Measurements from ENCODE around the gene MAFG. TPM values are rescaled to one million over a fixed set of nuclear protein-coding genes. Genes with fewer than 3 reads are reported as not detected.

MAFG gene
- total RNA-seq, 4 donors from 2014 or later, result 37.1 to 65.5 (median 51.9) TPM

GRCh38 chr17:81934850-81935708 is 7.5 kb upstream of the MAFG start:
- DNase-seq, result no peak
- no peak for ATAC-seq

DNA sequence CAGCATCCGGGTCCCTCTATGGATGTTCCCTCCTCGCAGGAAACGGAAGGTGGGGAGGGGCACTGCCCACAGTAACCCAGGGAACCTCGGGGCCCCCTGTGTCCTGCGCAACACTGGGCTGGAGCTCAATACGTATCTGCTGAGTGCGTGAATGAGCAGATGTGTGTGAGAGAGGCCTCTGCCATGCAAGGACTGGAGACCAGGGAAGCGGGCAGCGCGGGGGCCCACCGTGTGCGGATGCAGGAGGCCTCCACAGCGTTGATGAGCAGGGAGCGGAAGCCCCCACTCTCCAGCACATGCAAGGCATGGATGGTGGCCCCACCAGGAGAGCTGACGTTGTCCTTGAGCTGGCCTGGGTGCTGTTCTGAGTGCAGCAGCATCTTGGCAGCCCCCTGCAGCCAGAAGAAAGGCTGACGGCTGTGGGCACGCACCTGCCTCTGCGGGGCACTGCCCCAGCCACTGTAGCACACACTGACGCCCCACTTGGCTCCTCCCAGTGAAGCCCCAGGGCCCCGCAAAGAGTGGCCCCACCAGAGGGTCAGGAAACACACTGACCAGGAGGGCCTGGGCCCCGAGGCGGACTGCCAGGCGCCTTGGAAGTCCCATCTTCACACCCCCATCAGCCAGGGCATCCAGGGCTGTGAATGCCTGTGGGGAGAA is 6.7 kb upstream of the MAFG start:
- ATAC-seq (no peak), DNase-seq (no peak)
- Histone ChIP-seq H3K27me3 (no peaks in the 10 kb centered on the region), H3K4me1 (peaks cover 20 to 22% of the 10 kb centered on the region in 2 donors), H3K4me3 (no peak overlapping the region), H3K27ac (no peak overlapping the region), H3K36me3 (no peaks in the 10 kb centered on the region), H3K9me3 (no peaks in the 10 kb centered on the region)
- TF ChIP-seq CTCF (IDR thresholded peaks at IDR 0.05 in 4 of 5, conservative IDR thresholded peaks at IDR 0.05 in 1 of 5) (no peak), POLR2A (IDR thresholded peaks at IDR 0.05) (no peak)
- intact Hi-C loops (cut with DNase I; ENCODE audit: low total_unique reads), result no loop called here
- in situ Hi-C loops (cut with MboI; ENCODE audit: low sequenced_read_pairs in 4 of 4), result no loop called here

More at GRCh38 chr17:81934850-81935708, 7.5 kb upstream of the MAFG start:
- in situ Hi-C loops (cut with MboI; ENCODE audit: low sequenced_read_pairs in 4 of 4) (no loop called here), intact Hi-C loops (cut with DNase I; ENCODE audit: low total_unique reads) (loop anchor here (5.0 kb wide), 1 partner anchor 362 kb away; no protein-coding TSS in a partner anchor)
- H3K27me3 ChIP-seq, result no peaks in the 10 kb centered on the region
- H3K27ac ChIP-seq, result no peak overlapping the region
- no peaks in the 10 kb centered on the region for H3K36me3 ChIP-seq
- no peak overlapping the region for H3K4me3 ChIP-seq
- peaks cover 28% of the 10 kb centered on the region in 2 donors for H3K4me1 ChIP-seq
- no peaks in the 10 kb centered on the region for H3K9me3 ChIP-seq
- TF ChIP-seq POLR2A (IDR thresholded peaks at IDR 0.05), result no peak
- no peak for TF ChIP-seq CTCF (IDR thresholded peaks at IDR 0.05 in 4 of 5, conservative IDR thresholded peaks at IDR 0.05 in 1 of 5)

- in situ Hi-C loops (cut with MboI; ENCODE audit: low sequenced_read_pairs in 4 of 4), result no loop called here
- ATAC-seq, result no peak
- intact Hi-C loops (cut with DNase I; ENCODE audit: low total_unique reads), result no loop called here
- H3K36me3 ChIP-seq, result no peaks in the 10 kb centered on the region
- no peak overlapping the region for H3K27ac ChIP-seq
- no peak overlapping the region for H3K4me3 ChIP-seq
- H3K4me1 ChIP-seq, result peaks cover 15 to 18% of the 10 kb centered on the region in 2 donors
- TF ChIP-seq POLR2A (IDR thresholded peaks at IDR 0.05) (no peak), CTCF (IDR thresholded peaks at IDR 0.05 in 4 of 5, conservative IDR thresholded peaks at IDR 0.05 in 1 of 5) (no peak)
- DNase-seq, result no peak
- no peaks in the 10 kb centered on the region for H3K9me3 ChIP-seq
- H3K27me3 ChIP-seq, result peaks cover 0 to under 1% (median 0%) of the 10 kb centered on the region in 3 donors
Measured at GRCh38 chr17:81933178-81933699, 5.7 kb upstream of the MAFG start.

DNA sequence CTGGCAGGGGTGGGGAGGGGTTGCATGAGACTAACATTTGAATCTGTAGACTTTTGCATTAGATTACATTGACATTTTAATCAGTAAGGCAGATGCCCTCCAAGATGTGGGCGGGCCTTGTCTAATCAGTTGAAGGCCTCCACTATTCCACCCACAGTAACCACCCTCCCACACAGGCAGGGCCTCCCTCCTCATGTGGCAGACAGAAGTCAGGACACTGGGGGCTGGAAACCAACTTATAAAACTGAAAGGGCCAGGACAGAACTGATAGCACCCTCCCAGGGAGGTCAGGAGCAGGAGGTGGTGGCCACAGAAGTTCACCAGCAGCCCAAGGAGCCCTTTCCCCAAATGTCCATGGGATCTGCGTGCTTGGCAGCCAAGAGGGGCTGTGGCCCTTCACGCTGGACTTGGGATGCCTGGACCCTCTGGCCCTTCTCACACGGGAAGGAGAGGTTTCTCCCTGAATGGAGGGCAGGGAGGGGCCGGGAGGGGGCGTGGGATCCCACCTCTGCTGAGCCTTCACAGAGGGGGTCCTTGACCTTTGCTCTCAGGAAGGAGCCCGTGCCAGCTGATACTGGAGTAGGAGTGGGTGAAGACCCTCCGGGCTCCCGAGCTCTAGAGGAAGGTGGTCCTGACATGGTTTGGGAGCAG is 4.9 kb upstream of the MAFG start:
- no peak overlapping the region for H3K4me3 ChIP-seq
- H3K27me3 ChIP-seq, result peaks cover 0 to 3% (median 0%) of the 10 kb centered on the region in 3 donors
- in situ Hi-C loops (cut with MboI; ENCODE audit: low sequenced_read_pairs in 4 of 4), result no loop called here
- TF ChIP-seq CTCF (IDR thresholded peaks at IDR 0.05 in 4 of 5, conservative IDR thresholded peaks at IDR 0.05 in 1 of 5) (no peak), POLR2A (IDR thresholded peaks at IDR 0.05) (no peak)
- H3K36me3 ChIP-seq, result no peaks in the 10 kb centered on the region
- ATAC-seq (no peak), DNase-seq (no peak)
- H3K9me3 ChIP-seq, result no peaks in the 10 kb centered on the region
- peaks cover 12 to 13% of the 10 kb centered on the region in 2 donors for H3K4me1 ChIP-seq
- intact Hi-C loops (cut with DNase I; ENCODE audit: low total_unique reads), result no loop called here
- H3K27ac ChIP-seq, result no peak overlapping the region

Data from gastrocnemius medialis (tissue), 4 donors.